Type B pancreatic cell (in vitro differentiated cells): ENCODE measurements around the gene BMP6. TPM values are rescaled to one million over a fixed set of nuclear protein-coding genes. Genes with fewer than 3 reads are reported as not detected.

Experiments
- DNase-seq: peaks from one replicate; pipeline ENCODE4 v3.0.0; 2021; ENCODE audit warnings: mixed read lengths; ENCODE audit not compliant: unreplicated experiment; ENCODE audit errors: extremely low spot score
- H3K27ac Mint-ChIP-seq: 2 replicates; pipeline ENCODE4 v1.8.0; 2021; ENCODE audit warnings: mild to moderate bottlenecking, mixed read lengths
- H3K27me3 Mint-ChIP-seq: 2 replicates; pipeline ENCODE4 v1.8.0; 2021; ENCODE audit warnings: mixed read lengths
- H3K36me3 Mint-ChIP-seq: 2 replicates; pipeline ENCODE4 v1.8.0; 2021; ENCODE audit warnings: mixed read lengths
- H3K4me1 Mint-ChIP-seq: one replicate; pipeline ENCODE4 v1.8.0; 2021; ENCODE audit warnings: mixed read lengths; ENCODE audit not compliant: unreplicated experiment
- H3K4me3 Mint-ChIP-seq: 2 replicates; pipeline ENCODE4 v1.8.0; 2021; ENCODE audit warnings: mild to moderate bottlenecking, mixed read lengths
- H3K9me3 Mint-ChIP-seq: 2 replicates; pipeline ENCODE4 v1.8.0; 2021; ENCODE audit warnings: mixed read lengths
- CTCF ChIP-seq: fragments of 200-600 bp; sonication (generic); conservative IDR thresholded peaks from 2 replicates; pipeline ENCODE4 v1.5.0; 2021; ENCODE audit warnings: antibody characterized with exemption, mild to moderate bottlenecking
- total RNA-seq: library from RNA; stranded (reverse); gene quantifications from 2 replicates; pipeline ENCODE4 v1.2.1, GENCODE V29; 2021; ENCODE audit warnings: low replicate concordance

BMP6 gene
- total RNA-seq, 1 donor from 2014 or later: 1.8 TPM

- no peaks in the 10 kb centered on the region for H3K36me3 Mint-ChIP-seq
- no peaks in the 10 kb centered on the region for H3K9me3 Mint-ChIP-seq
- H3K27me3 Mint-ChIP-seq: no peaks in the 10 kb centered on the region
- no peak for TF ChIP-seq CTCF
- DNase-seq: no peak
- no peak overlapping the region for H3K27ac Mint-ChIP-seq
- H3K4me1 Mint-ChIP-seq: peaks cover 12% of the 10 kb centered on the region
- no peak overlapping the region for H3K4me3 Mint-ChIP-seq
Observed at GRCh38 chr6:7701212-7701834, 24.6 kb upstream of the BMP6 start.

GRCh38 chr6:7703148-7703680 lies 22.7 kb upstream of the BMP6 start:
- H3K36me3 Mint-ChIP-seq: no peaks in the 10 kb centered on the region
- no peak for TF ChIP-seq CTCF
- no peaks in the 10 kb centered on the region for H3K9me3 Mint-ChIP-seq
- no peak overlapping the region for H3K27ac Mint-ChIP-seq
- peaks cover 3% of the 10 kb centered on the region for H3K4me1 Mint-ChIP-seq
- H3K4me3 Mint-ChIP-seq: no peak overlapping the region
- no peaks in the 10 kb centered on the region for H3K27me3 Mint-ChIP-seq
- DNase-seq: no peak

GRCh38 chr6:7705483-7705882 lies 20.4 kb upstream of the BMP6 start:
- no peaks in the 10 kb centered on the region for H3K4me1 Mint-ChIP-seq
- H3K9me3 Mint-ChIP-seq: no peaks in the 10 kb centered on the region
- no peak for TF ChIP-seq CTCF
- no peaks in the 10 kb centered on the region for H3K27me3 Mint-ChIP-seq
- no peaks in the 10 kb centered on the region for H3K36me3 Mint-ChIP-seq
- H3K27ac Mint-ChIP-seq: no peak overlapping the region
- no peak overlapping the region for H3K4me3 Mint-ChIP-seq
- no peak for DNase-seq

- no peaks in the 10 kb centered on the region for H3K36me3 Mint-ChIP-seq
- no peak overlapping the region for H3K4me3 Mint-ChIP-seq
Observed at GRCh38 chr6:7706269-7706668, 19.6 kb upstream of the BMP6 start.

GRCh38 chr6:7707787-7708186 lies 18.1 kb upstream of the BMP6 start:
- no peak for DNase-seq
- Mint-ChIP-seq H3K9me3 (no peaks in the 10 kb centered on the region), H3K36me3 (no peaks in the 10 kb centered on the region), H3K27ac (no peak overlapping the region), H3K4me3 (no peak overlapping the region), H3K4me1 (no peaks in the 10 kb centered on the region), H3K27me3 (no peaks in the 10 kb centered on the region)
- no peak for TF ChIP-seq CTCF

More at GRCh38 chr6:7706269-7706668, 19.6 kb upstream of the BMP6 start:
- H3K9me3 Mint-ChIP-seq: no peaks in the 10 kb centered on the region
- no peaks in the 10 kb centered on the region for H3K27me3 Mint-ChIP-seq
- no peaks in the 10 kb centered on the region for H3K4me1 Mint-ChIP-seq
- no peak overlapping the region for H3K27ac Mint-ChIP-seq
- no peak for DNase-seq
- no peak for TF ChIP-seq CTCF
